GM12875 (cell line): Measurements from ENCODE around the gene IGSF9B.

Experiments
- H3K4me3 ChIP-seq: one replicate; pipeline ENCODE4 v1.5.1; 2011; ENCODE audit warnings: low read depth, low read length, control low read depth
- TF ChIP-seq, protein P1 (sequence below): IDR thresholded peaks from 2 replicates; pipeline ENCODE4 v1.5.1; 2011; ENCODE audit warnings: low read depth, mild to moderate bottlenecking, control low read depth, inconsistent platforms, low read length, moderate library complexity, borderline replicate concordance; ENCODE audit not compliant: insufficient read depth

The IGSF9B gene

GRCh38 chr11:133900176-133901105 lies 56.3 kb downstream of the IGSF9B start:
- no peak overlapping the region for H3K4me3 ChIP-seq
- TF ChIP-seq, protein P1, sequence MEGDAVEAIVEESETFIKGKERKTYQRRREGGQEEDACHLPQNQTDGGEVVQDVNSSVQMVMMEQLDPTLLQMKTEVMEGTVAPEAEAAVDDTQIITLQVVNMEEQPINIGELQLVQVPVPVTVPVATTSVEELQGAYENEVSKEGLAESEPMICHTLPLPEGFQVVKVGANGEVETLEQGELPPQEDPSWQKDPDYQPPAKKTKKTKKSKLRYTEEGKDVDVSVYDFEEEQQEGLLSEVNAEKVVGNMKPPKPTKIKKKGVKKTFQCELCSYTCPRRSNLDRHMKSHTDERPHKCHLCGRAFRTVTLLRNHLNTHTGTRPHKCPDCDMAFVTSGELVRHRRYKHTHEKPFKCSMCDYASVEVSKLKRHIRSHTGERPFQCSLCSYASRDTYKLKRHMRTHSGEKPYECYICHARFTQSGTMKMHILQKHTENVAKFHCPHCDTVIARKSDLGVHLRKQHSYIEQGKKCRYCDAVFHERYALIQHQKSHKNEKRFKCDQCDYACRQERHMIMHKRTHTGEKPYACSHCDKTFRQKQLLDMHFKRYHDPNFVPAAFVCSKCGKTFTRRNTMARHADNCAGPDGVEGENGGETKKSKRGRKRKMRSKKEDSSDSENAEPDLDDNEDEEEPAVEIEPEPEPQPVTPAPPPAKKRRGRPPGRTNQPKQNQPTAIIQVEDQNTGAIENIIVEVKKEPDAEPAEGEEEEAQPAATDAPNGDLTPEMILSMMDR = no peak

GRCh38 chr11:133898770-133899115 lies 58.0 kb downstream of the IGSF9B start:
- no peak overlapping the region for H3K4me3 ChIP-seq
- TF ChIP-seq, protein P1 = peak; percentile 7; the same call in 1 of the 2 replicates

- TF ChIP-seq, protein P1 = peak; percentile 18; the same call in 1 of the 2 replicates
- H3K4me3 ChIP-seq = no peak overlapping the region
Observed at GRCh38 chr11:133898031-133898769, 58.6 kb downstream of the IGSF9B start.

- TF ChIP-seq, protein P1 = no peak
- no peak overlapping the region for H3K4me3 ChIP-seq
Observed at GRCh38 chr11:133897331-133897650, 59.5 kb downstream of the IGSF9B start.

GRCh38 chr11:133896642-133897330 lies 60.0 kb downstream of the IGSF9B start:
- TF ChIP-seq, protein P1 = no peak
- H3K4me3 ChIP-seq = no peak overlapping the region

DNA sequence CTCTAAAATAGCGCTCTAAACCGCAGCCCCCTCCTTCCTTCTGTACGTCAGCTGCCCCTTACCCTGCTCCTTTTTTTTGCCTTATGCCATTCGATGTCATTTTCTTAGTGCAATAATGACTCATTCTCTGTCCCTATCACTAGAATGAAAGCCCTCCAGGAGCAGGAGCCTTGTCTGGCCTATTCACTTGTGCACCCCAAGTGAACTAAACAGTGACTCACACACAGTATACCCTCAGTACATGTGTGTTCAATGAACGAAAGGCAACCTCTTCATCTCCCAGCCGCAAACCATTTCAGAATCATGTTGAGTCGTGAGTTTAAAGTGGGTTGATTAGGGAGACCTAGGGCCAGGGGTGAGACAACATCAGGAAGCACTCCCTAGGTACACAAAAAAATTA lies 60.7 kb downstream of the IGSF9B start:
- no peak overlapping the region for H3K4me3 ChIP-seq
- TF ChIP-seq, protein P1 = no peak

DNA sequence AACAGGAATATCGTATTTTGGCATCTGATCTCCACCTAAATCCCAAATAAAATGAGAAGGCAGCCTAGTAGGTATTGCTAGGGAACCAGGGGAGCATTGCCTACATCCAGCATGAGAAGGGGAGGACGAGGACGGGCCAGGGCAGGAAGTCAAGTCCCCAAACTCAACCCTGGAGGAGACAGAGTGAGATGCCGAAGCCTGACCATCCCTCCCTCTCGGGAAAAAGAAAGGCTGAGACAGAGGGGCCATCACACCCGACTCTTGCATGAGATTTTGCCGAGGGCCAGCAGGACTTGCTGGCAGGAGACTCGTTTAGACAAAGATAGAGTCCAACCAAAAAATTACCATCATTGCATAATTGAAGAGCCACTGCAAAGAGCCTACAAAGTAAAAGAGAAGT lies 61.2 kb downstream of the IGSF9B start:
- H3K4me3 ChIP-seq = no peak overlapping the region
- TF ChIP-seq, protein P1 = no peak
